Fibroblast of skin of left biceps (primary cell): ENCODE measurements around the gene POLR2H.

Experiments
- DNase-seq, 2 experiments: peaks; one replicate each; pipeline ENCODE4 v3.0.0-alpha.2; 2013; ENCODE audit warnings: low read depth in 2 of 2

POLR2H gene

GRCh38 chr3:184352149-184352785 is 9.2 kb upstream of the POLR2H start:
- no peak for DNase-seq

- no peak for DNase-seq
These were observed 8.5 kb upstream of the POLR2H start for GRCh38 chr3:184352897-184353545.

DNA sequence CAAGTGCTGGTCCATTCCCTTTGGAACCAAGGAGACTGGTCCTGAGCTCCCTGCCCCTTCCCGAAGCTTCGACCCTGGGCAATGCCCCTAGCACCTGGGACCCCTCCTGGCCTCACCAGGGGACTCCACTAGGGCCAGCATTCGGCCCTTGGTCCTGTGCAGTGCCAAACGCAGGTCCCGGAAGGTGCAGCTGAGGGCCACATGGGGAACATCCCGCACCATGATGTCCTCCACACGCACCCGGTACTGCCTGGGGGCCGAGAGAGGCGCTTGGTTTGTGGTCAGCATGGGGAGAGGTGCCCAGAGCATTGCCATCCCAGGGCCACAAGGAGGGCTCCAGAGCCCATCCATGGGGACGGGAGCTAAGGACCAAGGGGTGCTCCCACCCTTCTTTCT is 8.0 kb upstream of the POLR2H start:
- DNase-seq, result no peak

GRCh38 chr3:184354121-184354728 is 7.3 kb upstream of the POLR2H start:
- DNase-seq, result no peak

GRCh38 chr3:184354754-184355153 is 6.8 kb upstream of the POLR2H start:
- no peak for DNase-seq

DNA sequence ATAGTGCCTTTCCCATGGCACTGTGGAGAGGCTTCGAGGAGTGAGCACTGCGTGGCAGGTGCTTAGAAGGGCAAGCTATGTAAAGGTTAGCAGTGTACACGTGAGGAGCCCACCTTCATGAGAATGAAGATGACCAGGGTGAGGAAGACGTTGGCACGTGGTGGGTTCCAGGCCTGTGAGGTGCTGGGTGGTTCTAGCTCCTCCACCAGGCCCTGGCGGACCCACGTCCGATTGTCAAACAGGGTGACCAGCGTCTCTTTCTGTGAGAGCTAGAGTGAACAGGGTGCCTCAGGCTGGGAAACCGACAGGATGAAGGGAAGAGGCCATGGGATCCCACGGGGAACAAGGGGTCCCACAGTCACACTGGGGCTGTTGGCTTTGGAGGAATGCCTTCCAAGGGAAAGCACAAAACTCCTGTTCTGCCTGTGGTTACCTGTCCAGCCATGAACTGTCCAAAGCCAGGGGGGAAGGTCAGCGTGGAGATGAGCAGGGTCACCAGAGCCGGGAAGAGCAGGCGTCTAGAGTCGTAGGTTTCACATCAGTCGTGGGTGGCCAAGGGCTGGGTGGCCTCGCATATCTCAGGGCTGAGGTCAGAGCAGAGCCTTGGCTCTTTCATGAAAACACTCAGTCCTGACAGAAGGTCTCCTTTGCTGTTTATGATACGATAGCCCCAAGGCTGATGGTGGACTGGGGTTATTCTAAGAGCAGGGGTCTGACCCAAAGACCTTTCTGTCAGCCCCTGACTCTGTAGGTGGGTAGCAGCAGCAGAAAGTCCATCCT is 6.1 kb upstream of the POLR2H start:
- no peak for DNase-seq

DNA sequence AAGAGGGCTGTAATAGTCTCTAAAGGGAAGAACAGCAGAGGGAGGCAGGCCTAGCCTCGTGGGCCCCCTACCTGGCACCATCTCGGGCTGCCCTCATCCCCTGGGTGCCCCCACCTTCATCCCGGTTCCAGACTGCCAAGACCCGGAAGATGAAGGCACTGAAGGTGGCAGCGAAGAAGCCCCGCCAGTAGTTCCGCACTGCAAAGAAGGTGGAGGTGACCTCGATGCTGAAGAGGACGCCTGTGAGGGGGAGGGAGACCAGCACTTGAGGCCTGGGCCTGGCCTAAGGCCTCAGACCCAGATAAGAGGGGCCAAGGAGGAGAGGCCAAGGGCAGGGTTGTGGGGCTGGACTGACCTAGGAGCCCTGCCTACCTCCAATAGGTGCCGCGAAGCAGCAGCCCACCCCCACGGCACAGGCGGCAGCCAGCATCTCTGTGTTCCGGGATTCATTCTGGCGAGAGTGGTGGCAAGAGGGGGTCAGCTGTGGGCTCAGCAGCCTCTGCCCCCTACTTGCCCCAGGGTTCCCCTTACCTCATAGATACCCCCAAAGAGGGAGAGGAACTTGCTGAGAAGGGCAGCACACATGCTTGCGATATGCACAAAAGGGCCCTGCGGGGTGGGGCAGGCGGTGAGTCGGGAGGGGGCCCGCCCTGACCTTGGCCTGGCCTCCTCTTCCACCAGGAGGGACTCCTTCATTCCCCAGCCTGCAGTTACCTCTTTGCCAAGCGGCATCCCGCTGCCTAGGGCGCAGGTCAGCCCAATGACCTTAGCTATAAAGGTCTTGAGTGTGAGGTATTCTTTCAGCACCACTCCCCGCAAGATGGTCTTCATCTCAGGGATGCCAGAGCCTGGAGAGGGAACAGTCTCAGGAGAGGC is 4.0 kb upstream of the POLR2H start:
- no peak for DNase-seq

DNA sequence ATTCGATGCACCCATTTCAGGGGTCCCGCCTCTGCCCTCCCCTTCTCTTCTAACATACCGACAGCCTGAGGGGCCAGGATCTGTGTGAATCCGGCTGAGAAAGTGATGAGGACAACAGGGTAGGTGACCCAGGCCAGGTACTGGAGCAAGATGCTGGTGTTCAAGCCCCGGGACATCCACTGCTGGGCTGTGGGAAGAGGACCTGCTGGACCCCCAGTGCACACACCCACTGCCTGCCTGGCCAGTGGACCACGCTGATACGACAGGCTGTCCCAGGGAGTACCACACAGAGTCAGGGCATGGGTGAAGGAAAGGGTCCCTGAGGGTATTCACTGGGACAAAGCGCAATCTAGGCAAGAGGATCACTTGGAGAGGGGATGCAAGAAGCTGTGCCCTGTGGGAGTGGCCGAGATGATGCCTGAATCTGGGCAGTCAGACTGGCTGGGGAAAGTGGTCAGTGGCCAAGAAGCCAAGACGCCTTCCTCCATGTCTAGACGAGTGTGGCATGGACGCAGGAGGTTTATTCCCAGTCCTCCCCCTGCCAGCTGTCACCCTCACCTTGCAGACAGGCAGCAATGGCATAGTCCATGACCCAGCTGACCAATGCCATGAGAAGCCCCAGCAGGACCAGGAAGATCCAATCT is 3.3 kb upstream of the POLR2H start:
- no peak for DNase-seq

- DNase-seq, result no peak
These were observed 2.6 kb upstream of the POLR2H start for GRCh38 chr3:184358921-184359350.

GRCh38 chr3:184359610-184360009 is 1.9 kb upstream of the POLR2H start:
- no peak for DNase-seq

DNA sequence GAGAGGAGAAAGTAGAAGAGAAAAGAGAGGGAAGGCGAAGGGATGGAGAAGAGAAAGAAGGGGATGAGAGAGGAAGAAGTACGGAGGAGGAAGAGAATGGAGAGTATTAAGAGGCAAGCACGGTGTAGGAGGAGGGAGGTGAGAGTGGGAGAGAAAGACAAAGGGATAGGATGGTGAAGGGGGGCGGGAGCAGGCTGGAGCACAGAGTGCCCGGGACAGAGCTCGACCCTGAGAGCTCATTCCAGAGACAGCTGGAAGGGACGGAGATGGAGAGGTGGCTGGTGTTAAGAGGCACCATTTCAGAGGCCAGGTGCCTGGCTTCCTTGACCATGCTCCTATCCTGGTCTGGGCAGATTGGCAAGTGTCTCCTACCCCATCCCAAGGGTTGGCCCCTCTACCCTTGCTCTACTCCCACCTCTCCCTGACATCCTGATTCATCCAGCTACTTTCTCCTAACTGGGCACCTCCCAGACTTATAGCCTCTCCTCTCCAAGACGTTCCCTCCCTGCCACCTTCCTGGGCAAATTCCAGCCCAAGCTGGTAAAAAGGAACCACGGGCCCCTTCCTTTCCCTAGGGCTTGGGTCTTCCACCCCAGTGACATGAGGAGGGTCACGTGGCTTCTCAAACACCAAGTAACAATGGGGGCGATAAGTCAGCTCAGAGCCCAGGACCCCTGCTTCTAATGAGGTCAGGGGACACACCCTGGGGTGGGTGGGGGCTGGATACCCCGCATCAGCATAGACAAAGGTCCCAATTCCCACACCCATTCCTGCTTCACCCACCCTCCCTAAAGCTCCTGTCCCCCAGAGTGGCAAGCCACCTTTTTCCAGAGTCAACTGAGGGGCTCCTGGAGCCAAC is 1.2 kb upstream of the POLR2H start:
- no peak for DNase-seq

- no peak for DNase-seq
These were observed 480 bp upstream of the POLR2H start for GRCh38 chr3:184360929-184361531.

GRCh38 chr3:184361932-184362667 is 590 bp downstream of the POLR2H start:
- no peak for DNase-seq

- peak; percentile 92 to 93 for DNase-seq
These were observed 1.4 kb downstream of the POLR2H start for GRCh38 chr3:184362668-184363546.

DNA sequence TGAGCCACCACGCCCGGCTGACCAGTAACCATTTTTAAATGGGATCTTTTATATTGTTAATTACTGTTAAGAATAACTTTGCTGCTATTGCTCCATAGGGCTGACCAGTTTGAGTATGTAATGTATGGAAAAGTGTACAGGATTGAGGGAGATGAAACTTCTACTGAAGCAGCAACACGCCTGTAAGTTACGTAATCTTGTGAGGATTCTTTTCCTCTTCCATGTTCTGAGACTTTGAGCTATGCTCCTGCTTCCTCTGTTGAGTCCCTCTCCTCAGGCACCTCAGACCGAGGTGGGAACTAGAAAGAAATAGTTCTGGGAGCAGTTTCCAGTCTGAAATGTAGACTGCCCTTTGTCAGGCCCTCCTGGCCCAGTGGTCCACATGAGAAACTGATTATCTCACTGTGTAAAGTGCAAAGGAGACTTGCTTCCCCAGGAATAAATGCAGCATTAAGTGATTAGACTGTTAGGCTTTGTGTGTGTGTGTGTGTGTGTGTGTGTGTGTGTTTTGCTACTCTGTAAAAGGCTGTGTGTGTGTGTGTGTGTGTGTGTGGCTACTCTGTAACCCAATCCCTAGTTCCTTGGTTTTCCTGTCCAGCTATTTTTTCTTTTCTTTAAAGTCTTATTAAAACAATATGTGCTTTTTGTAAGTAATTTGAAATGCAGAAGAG is 5.2 kb downstream of the POLR2H start:
- DNase-seq, result peak; percentile 59 to 71

DNA sequence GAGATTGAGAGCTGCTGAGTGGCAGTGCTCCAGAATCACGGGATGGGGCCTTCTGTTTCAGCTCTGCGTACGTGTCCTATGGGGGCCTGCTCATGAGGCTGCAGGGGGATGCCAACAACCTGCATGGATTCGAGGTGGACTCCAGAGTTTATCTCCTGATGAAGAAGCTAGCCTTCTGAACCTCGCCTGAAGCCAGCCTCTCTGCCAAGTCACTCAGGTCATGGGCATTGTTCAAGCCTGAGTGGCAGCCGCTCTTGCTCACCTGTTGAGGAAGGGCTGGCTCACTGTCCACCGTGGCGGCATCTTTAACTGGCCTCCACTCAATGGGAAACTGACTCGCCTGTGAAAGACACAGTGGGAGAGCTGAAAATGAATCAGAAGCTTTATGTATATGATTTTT is 6.6 kb downstream of the POLR2H start:
- no peak for DNase-seq

DNA sequence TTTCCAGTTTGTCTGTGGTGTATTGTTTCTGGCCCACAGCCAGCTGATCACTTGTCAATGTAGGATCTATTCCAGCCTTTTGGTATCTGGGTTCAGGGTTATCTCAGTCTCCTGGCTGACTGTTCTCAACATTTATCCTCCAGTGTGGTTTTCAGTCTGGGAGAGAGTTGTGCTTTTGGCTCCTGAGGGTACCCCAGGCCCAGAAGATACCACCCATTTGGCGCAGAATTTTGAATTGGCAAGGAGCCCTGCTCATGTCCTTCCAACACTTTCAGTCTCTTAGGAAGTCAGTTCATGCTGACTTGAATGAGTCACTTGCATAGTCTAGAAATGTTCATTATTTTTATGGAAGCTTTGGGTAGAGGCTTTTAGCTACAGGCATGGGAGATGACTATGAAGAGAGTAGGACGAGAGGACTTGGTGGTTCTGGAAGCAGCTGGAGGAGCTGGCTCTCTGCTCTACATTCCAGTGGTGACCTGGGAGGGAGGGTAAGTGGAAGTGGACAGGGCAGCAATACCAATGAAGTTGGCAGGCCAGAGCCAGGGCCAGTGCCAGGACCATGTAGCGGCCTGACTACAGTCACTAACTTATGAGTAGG is 7.2 kb downstream of the POLR2H start:
- no peak for DNase-seq
